GM23248 (cell line): ENCODE measurements around the gene SLC38A2.

Experiments used
- EZH2 ChIP-seq: fragments of 200-600 bp; sonication (generic); IDR thresholded peaks from 2 replicates; pipeline ENCODE4 v1.6.1; 2018; ENCODE audit warnings: antibody characterized with exemption, mild to moderate bottlenecking; ENCODE audit not compliant: insufficient read depth, poor library complexity, severe bottlenecking
- EZH2phosphoT487 ChIP-seq: fragments of 200-600 bp; sonication (generic); IDR thresholded peaks from 2 replicates; pipeline ENCODE4 v1.6.1; 2018; ENCODE audit warnings: antibody characterized with exemption, moderate library complexity, mild to moderate bottlenecking, low read depth; ENCODE audit not compliant: insufficient read depth

GRCh38 chr12:46374310-46374709, 1.7 kb upstream of the SLC38A2 start:
- TF ChIP-seq EZH2 (no peak), EZH2phosphoT487 (no peak)
